Tibial artery (tissue), 4 donors: Measurements from ENCODE around the gene TJP3.
A peak's percentile ranks its signal among the peaks of the same experiment; 100 is the strongest.

Source experiments
- DNase-seq, 2 donors: peaks; one replicate each; pipeline ENCODE4 v3.0.0-alpha.2; 2019
- H3K27ac ChIP-seq, 2 donors: fragments of 200-600 bp; sonication (generic) in 1 of 2; 1 replicate in 1 of 2; 2 replicates in 1 of 2; pipeline ENCODE4 v1.5.1; 2018 to 2019; ENCODE audit warnings: mild to moderate bottlenecking in 1 of 2
- H3K27me3 ChIP-seq, 2 donors: fragments of 200-600 bp; sonication (generic) in 1 of 2; one replicate each; pipeline versions ENCODE4 v1.5.1 to v1.6.0; 2016 to 2019
- H3K36me3 ChIP-seq, 3 donors: fragments of 200-600 bp; sonication (generic) in 2 of 3; one replicate each; pipeline ENCODE4 v1.5.1; 2016 to 2019; ENCODE audit warnings: mild to moderate bottlenecking in 2 of 3
- H3K4me1 ChIP-seq, 4 donors: fragments of 200-600 bp; sonication (generic) in 2 of 4; 1 replicate in 3 of 4; 2 replicates in 1 of 4; pipeline ENCODE4 v1.5.1; 2016 to 2019
- H3K4me3 ChIP-seq, 2 donors: fragments of 200-600 bp; sonication (generic) in 1 of 2; 1 replicate in 1 of 2; 2 replicates in 1 of 2; pipeline ENCODE4 v1.5.1; 2018 to 2019; ENCODE audit warnings: mild to moderate bottlenecking in 2 of 2
- H3K9me3 ChIP-seq, 3 donors: fragments of 200-600 bp; sonication (generic) in 1 of 3; one replicate each; pipeline ENCODE4 v1.5.1; 2016 to 2019
- CTCF ChIP-seq, 2 experiments: fragments of 200-600 bp in 1 of 2; fragments of 450-650 bp in 1 of 2; IDR thresholded peaks; one replicate each; pipeline ENCODE4 v1.5.1; 2017 to 2019; ENCODE audit warnings: antibody characterized with exemption in 2 of 2, mild to moderate bottlenecking in 1 of 2, moderate library complexity in 1 of 2
- intact Hi-C: fragments of 100-400 bp; cut with DNase I; formaldehyde crosslinking; loops from one replicate; pipeline ENCODE4 v1.15.0; 2023; ENCODE audit warnings: low total_unique reads

Gene TJP3

GRCh38 chr19:3673506-3674439 is 34.4 kb upstream of the TJP3 start:
- intact Hi-C loops: no loop called here
- Histone ChIP-seq H3K27me3 (no peaks in the 10 kb centered on the region), H3K4me3 (no peak overlapping the region), H3K9me3 (peaks cover 0 to 5% (median 0%) of the 10 kb centered on the region in 3 donors), H3K4me1 (peaks cover 4 to 46% (median 39%) of the 10 kb centered on the region in 4 donors), H3K27ac (peak overlapping the region; percentile 95 to 99), H3K36me3 (peaks cover 0 to 25% (median 13%) of the 10 kb centered on the region in 3 donors)
- DNase-seq: no peak
- TF ChIP-seq CTCF (IDR thresholded peaks at IDR 0.05): no peak

- peak overlapping the region in 1 of 2 donors; percentile 1 for H3K27ac ChIP-seq
- peaks cover 0 to 5% (median 0%) of the 10 kb centered on the region in 3 donors for H3K9me3 ChIP-seq
- peaks cover 0 to 35% (median 19%) of the 10 kb centered on the region in 3 donors for H3K36me3 ChIP-seq
- H3K4me3 ChIP-seq: no peak overlapping the region
- no peak for DNase-seq
- peaks cover 4 to 34% (median 27%) of the 10 kb centered on the region in 4 donors for H3K4me1 ChIP-seq
- intact Hi-C loops: no loop called here
- no peak for TF ChIP-seq CTCF (IDR thresholded peaks at IDR 0.05)
- no peaks in the 10 kb centered on the region for H3K27me3 ChIP-seq
Observed at GRCh38 chr19:3674784-3675543, 33.2 kb upstream of the TJP3 start.

GRCh38 chr19:3678188-3678587 is 30.0 kb upstream of the TJP3 start:
- Histone ChIP-seq H3K9me3 (peaks cover 0 to 5% (median 0%) of the 10 kb centered on the region in 3 donors), H3K4me1 (peaks cover 0 to 20% (median 7%) of the 10 kb centered on the region in 4 donors), H3K27ac (no peak overlapping the region), H3K36me3 (peaks cover under 1 to 37% (median 25%) of the 10 kb centered on the region in 3 donors), H3K27me3 (no peaks in the 10 kb centered on the region), H3K4me3 (no peak overlapping the region)
- intact Hi-C loops: no loop called here
- no peak for DNase-seq
- TF ChIP-seq CTCF (IDR thresholded peaks at IDR 0.05): no peak

- Histone ChIP-seq H3K9me3 (peaks cover 0 to under 1% (median 0%) of the 10 kb centered on the region in 3 donors), H3K36me3 (peaks cover 3 to 30% (median 18%) of the 10 kb centered on the region in 3 donors), H3K4me1 (peaks cover 0 to 29% (median 15%) of the 10 kb centered on the region in 4 donors), H3K27me3 (no peaks in the 10 kb centered on the region), H3K27ac (no peak overlapping the region), H3K4me3 (no peak overlapping the region)
- TF ChIP-seq CTCF (IDR thresholded peaks at IDR 0.05): no peak
- DNase-seq: no peak
- intact Hi-C loops: no loop called here
Observed at GRCh38 chr19:3679138-3679537, 29.0 kb upstream of the TJP3 start.

- H3K27ac ChIP-seq: no peak overlapping the region
Observed at GRCh38 chr19:3679581-3679980, 28.6 kb upstream of the TJP3 start.

More at GRCh38 chr19:3679581-3679980, 28.6 kb upstream of the TJP3 start:
- Histone ChIP-seq H3K9me3 (no peaks in the 10 kb centered on the region), H3K4me1 (peaks cover 0 to 34% (median 16%) of the 10 kb centered on the region in 4 donors), H3K4me3 (no peak overlapping the region), H3K27me3 (no peaks in the 10 kb centered on the region), H3K36me3 (peaks cover 7 to 31% (median 18%) of the 10 kb centered on the region in 3 donors)
- DNase-seq: no peak
- intact Hi-C loops: no loop called here
- no peak for TF ChIP-seq CTCF (IDR thresholded peaks at IDR 0.05)
